Ishikawa (cell line): ENCODE measurements around the gene CYP2A6.

Experiments
- TEAD4 ChIP-seq: IDR thresholded peaks from 2 replicates; pipeline ENCODE4 v1.6.1; 2012
- ZBTB7A ChIP-seq: IDR thresholded peaks from 2 replicates; pipeline ENCODE4 v1.6.1; 2012; ENCODE audit warnings: low read depth

DNA sequence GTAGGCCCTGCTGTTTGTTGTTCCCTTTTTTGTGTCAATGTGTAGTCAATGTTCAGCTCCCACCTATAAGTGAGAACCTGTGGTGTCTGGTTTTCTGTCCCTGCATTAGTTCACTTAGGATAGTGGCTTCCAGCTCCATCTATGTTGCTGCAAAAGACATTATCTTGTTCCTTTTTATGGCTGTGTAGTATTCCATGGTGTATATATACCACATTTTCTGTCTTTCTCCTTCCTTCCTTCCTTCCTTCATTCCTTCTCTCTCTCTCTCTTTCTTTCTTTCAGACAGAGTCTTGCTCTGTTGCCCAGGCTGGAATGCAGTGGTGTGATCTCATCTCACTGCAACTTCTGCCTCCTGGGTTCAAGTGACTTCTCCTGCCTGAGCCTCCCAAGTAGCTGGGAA, 21.0 kb downstream of the CYP2A6 start:
- no peak for TF ChIP-seq TEAD4
- TF ChIP-seq ZBTB7A, result no peak
